Measurements from ENCODE around the gene RYR2. TPM values are rescaled to one million over a fixed set of nuclear protein-coding genes. Genes with fewer than 3 reads are reported as not detected.

The RYR2 gene
- total RNA-seq, 1 experiment from 2014 or later = 4.0 TPM

DNA sequence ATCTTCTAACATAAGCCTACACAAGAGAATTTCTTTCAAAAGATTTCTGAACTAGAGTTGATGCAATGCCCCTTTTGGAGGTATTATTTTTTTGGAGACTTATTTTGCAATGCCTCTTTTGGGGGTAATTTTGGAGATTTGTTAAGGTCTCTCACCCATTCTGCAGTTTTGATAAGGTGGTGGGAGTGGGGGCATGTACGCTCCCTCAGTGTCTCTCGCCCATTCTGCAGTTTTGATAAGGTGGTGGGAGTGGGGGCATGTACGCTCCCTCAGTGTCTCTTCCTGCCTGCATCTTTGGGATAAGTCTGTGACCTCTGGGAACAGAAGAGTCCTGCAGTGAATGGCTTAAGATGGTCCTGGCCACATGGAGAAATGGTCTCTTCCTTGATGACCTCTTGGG is 536.6 kb downstream of the RYR2 start:
- Mint-ChIP-seq H3K4me1 (ENCODE audit: insufficient read depth, unreplicated experiment) (no peaks in the 10 kb centered on the region), H3K27ac (ENCODE audit: low read depth, unreplicated experiment) (no peak overlapping the region), H3K4me3 (ENCODE audit: unreplicated experiment) (no peak overlapping the region), H3K36me3 (ENCODE audit: insufficient read depth, unreplicated experiment) (no peaks in the 10 kb centered on the region), H3K27me3 (ENCODE audit: insufficient read depth, unreplicated experiment) (no peaks in the 10 kb centered on the region), H3K9me3 (ENCODE audit: unreplicated experiment) (peaks cover 23% of the 10 kb centered on the region)
- no TSS peak for BruUV-seq (replicated peaks)
- DNase-seq (ENCODE audit: unreplicated experiment) = no peak
- POLR2A ChIA-PET = no interaction called here
- intact Hi-C loops (cut with micrococcal nuclease) = no loop called here
- TF ChIP-seq, protein P1, sequence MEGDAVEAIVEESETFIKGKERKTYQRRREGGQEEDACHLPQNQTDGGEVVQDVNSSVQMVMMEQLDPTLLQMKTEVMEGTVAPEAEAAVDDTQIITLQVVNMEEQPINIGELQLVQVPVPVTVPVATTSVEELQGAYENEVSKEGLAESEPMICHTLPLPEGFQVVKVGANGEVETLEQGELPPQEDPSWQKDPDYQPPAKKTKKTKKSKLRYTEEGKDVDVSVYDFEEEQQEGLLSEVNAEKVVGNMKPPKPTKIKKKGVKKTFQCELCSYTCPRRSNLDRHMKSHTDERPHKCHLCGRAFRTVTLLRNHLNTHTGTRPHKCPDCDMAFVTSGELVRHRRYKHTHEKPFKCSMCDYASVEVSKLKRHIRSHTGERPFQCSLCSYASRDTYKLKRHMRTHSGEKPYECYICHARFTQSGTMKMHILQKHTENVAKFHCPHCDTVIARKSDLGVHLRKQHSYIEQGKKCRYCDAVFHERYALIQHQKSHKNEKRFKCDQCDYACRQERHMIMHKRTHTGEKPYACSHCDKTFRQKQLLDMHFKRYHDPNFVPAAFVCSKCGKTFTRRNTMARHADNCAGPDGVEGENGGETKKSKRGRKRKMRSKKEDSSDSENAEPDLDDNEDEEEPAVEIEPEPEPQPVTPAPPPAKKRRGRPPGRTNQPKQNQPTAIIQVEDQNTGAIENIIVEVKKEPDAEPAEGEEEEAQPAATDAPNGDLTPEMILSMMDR (IDR thresholded peaks at IDR 0.05; ENCODE audit: unreplicated experiment) = no peak
- CTCF ChIA-PET = interaction anchor here (0.6 to 1.4 kb wide), 5 partner anchors 9 to 968 kb away, joined by 3 to 8 read pairs (median 3); no protein-coding TSS in a partner anchor

DNA sequence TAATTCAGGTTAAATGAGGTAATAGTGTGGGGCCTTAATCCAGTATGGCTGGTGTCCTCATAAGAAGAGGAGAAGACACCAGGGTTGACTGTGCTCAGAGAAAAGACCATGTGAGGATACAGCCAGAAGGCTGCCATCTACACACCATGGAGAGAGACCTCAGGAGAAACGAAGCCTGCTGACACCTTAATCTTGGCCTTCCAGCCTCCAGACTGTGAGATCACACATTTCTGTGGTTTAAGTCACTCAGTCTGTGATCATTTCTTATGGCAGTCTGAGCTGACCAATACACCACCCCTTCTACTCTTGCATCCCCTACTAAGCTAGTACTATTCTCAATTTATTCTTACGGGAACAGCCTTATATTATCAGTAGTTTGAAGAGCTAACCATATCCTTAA is 538.7 kb downstream of the RYR2 start:
- TF ChIP-seq, protein P1 (IDR thresholded peaks at IDR 0.05; ENCODE audit: unreplicated experiment) = no peak
- no peaks in the 10 kb centered on the region for H3K36me3 Mint-ChIP-seq (ENCODE audit: insufficient read depth, unreplicated experiment)
- no peak overlapping the region for H3K4me3 Mint-ChIP-seq (ENCODE audit: unreplicated experiment)
- POLR2A ChIA-PET = interaction anchor here (0.7 kb wide), 1 partner anchor 34 kb away, joined by 3 read pairs; no protein-coding TSS in a partner anchor
- peaks cover 23% of the 10 kb centered on the region for H3K9me3 Mint-ChIP-seq (ENCODE audit: unreplicated experiment)
- intact Hi-C loops (cut with micrococcal nuclease) = no loop called here
- peaks cover 6% of the 10 kb centered on the region for H3K4me1 Mint-ChIP-seq (ENCODE audit: insufficient read depth, unreplicated experiment)
- no peaks in the 10 kb centered on the region for H3K27me3 Mint-ChIP-seq (ENCODE audit: insufficient read depth, unreplicated experiment)
- no peak overlapping the region for H3K27ac Mint-ChIP-seq (ENCODE audit: low read depth, unreplicated experiment)
- DNase-seq (ENCODE audit: unreplicated experiment) = no peak
- BruUV-seq (replicated peaks) = no TSS peak
- CTCF ChIA-PET = interaction anchor here (0.6 to 1.6 kb wide), 3 partner anchors 14 to 719 kb away, joined by 3 to 7 read pairs (median 3); no protein-coding TSS in a partner anchor

DNA sequence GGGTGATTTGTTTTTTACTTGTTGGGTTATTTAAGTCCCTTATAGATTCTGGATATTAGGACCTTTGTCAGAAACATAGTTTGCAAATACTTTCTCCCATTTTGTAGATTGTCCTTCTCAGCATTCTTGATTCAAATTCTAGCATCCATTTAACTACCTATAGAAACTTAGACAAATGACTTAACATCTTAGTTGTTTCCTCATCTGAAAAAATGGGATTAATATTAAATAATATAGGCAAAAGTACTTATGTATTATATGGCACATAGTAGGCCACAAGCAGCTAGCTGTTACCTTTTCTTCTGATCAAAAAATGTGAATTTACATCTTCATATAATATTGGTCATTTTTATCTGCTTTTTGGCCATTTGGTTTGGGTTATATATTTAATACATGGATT is 541.3 kb downstream of the RYR2 start:
- POLR2A ChIA-PET = interaction anchor here (0.6 to 0.7 kb wide), 2 partner anchors 113 to 1640 kb away, joined by 3 read pairs; no protein-coding TSS in a partner anchor
- no TSS peak for BruUV-seq (replicated peaks)
- CTCF ChIA-PET = interaction anchor here (0.5 to 1.6 kb wide), 7 partner anchors 11 to 1032 kb away, joined by 3 to 7 read pairs (median 3); no protein-coding TSS in a partner anchor
- Mint-ChIP-seq H3K36me3 (ENCODE audit: insufficient read depth, unreplicated experiment) (no peaks in the 10 kb centered on the region), H3K27ac (ENCODE audit: low read depth, unreplicated experiment) (no peak overlapping the region), H3K27me3 (ENCODE audit: insufficient read depth, unreplicated experiment) (no peaks in the 10 kb centered on the region), H3K4me1 (ENCODE audit: insufficient read depth, unreplicated experiment) (peaks cover 6% of the 10 kb centered on the region), H3K9me3 (ENCODE audit: unreplicated experiment) (peaks cover 6% of the 10 kb centered on the region), H3K4me3 (ENCODE audit: unreplicated experiment) (no peak overlapping the region)
- TF ChIP-seq, protein P1 (IDR thresholded peaks at IDR 0.05; ENCODE audit: unreplicated experiment) = no peak
- intact Hi-C loops (cut with micrococcal nuclease) = no loop called here
- DNase-seq (ENCODE audit: unreplicated experiment) = no peak

DNA sequence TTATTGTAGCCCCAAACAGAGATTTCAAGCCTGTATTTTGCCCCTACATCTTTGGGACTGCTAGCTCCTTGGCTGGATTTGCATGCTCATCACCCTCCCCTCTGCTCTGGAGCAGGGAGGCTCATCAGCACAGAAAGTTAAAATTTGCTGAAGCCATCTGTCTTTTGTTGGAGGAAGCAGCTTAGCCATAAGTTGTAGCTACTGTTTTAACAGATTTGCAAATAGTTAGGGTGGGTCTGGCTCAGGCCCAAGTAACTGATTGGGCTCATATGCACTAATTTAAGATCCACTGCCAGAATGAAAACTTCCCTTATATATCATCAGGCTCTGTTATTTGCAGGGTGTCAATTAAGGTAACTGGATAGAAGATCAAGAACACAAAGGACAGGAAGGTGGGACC is 541.8 kb downstream of the RYR2 start:
- ChIA-PET POLR2A (interaction anchor here (0.7 kb wide), 1 partner anchor 114 kb away, joined by 3 read pairs; no protein-coding TSS in a partner anchor), CTCF (interaction anchor here (0.5 to 1.6 kb wide), 12 partner anchors 10 to 1033 kb away, joined by 3 to 7 read pairs (median 3); no protein-coding TSS in a partner anchor)
- Mint-ChIP-seq H3K36me3 (ENCODE audit: insufficient read depth, unreplicated experiment) (no peaks in the 10 kb centered on the region), H3K4me1 (ENCODE audit: insufficient read depth, unreplicated experiment) (peaks cover 6% of the 10 kb centered on the region), H3K27ac (ENCODE audit: low read depth, unreplicated experiment) (no peak overlapping the region), H3K4me3 (ENCODE audit: unreplicated experiment) (no peak overlapping the region), H3K9me3 (ENCODE audit: unreplicated experiment) (peaks cover 6% of the 10 kb centered on the region), H3K27me3 (ENCODE audit: insufficient read depth, unreplicated experiment) (no peaks in the 10 kb centered on the region)
- intact Hi-C loops (cut with micrococcal nuclease) = no loop called here
- no peak for DNase-seq (ENCODE audit: unreplicated experiment)
- TF ChIP-seq, protein P1 (IDR thresholded peaks at IDR 0.05; ENCODE audit: unreplicated experiment) = no peak
- no TSS peak for BruUV-seq (replicated peaks)

Measured in MCF 10A (cell line).